Activated CD8-positive, alpha-beta T cell treated with anti-CD3 and anti-CD28 coated beads for 36 hours (primary cell): ENCODE measurements around the gene NFS1. TPM values are rescaled to one million over a fixed set of nuclear protein-coding genes. Genes with fewer than 3 reads are reported as not detected.
"Not testable (repeated sequence)": the region's sequence is repeated elsewhere in the genome, so short reads cannot be mapped to it uniquely, and the experiment has no call there.

Source experiments
- ATAC-seq: fragments of 200-7000 bp; cut with Tn5 transposase; one replicate; pipeline ENCODE4 v1.10.0; 2021; ENCODE audit warnings: mild to moderate bottlenecking, moderate library complexity
- CTCF ChIA-PET: fragments of 350-600 bp; sonication (Branson Sonifier 250); formaldehyde crosslinking; loops from one replicate; lab custom pipeline; 2021; ENCODE audit warnings: antibody characterized with exemption; lab: Charles Lee
- POLR2A ChIA-PET: fragments of 350-600 bp; sonication (Branson Sonifier 250); formaldehyde crosslinking; loops from one replicate; lab custom pipeline; 2021; ENCODE audit warnings: antibody characterized with exemption; lab: Charles Lee
- DNase-seq: peaks from one replicate; pipeline ENCODE4 v3.0.0-alpha.2; 2020
- H3K27ac Mint-ChIP-seq: one replicate; pipeline ENCODE4 v1.8.0; 2021; ENCODE audit warnings: mild to moderate bottlenecking, mixed read lengths
- H3K27me3 Mint-ChIP-seq: one replicate; pipeline ENCODE4 v1.8.0; 2021; ENCODE audit warnings: mixed read lengths
- H3K36me3 Mint-ChIP-seq: one replicate; pipeline ENCODE4 v1.8.0; 2021; ENCODE audit warnings: low read depth, mixed read lengths
- H3K4me1 Mint-ChIP-seq: one replicate; pipeline ENCODE4 v1.8.0; 2021; ENCODE audit warnings: low read depth, mixed read lengths
- H3K4me3 Mint-ChIP-seq: one replicate; pipeline ENCODE4 v1.8.0; 2021; ENCODE audit warnings: mild to moderate bottlenecking, moderate library complexity, mixed read lengths
- H3K9me3 Mint-ChIP-seq: one replicate; pipeline ENCODE4 v1.8.0; 2021; ENCODE audit warnings: mixed read lengths
- CTCF ChIP-seq: fragments of 200-600 bp; IDR thresholded peaks from one replicate; pipeline ENCODE4 v1.8.0; 2022; ENCODE audit warnings: antibody characterized with exemption, mild to moderate bottlenecking
- intact Hi-C: fragments of 100-400 bp; cut with micrococcal nuclease; formaldehyde crosslinking; loops from one replicate; pipeline ENCODE4 v1.10.0; 2022
- total RNA-seq, 2 experiments: library from RNA; stranded (reverse); gene quantifications; one replicate each; pipeline ENCODE4 v1.2.3, GENCODE V29; 2021

NFS1 gene
- total RNA-seq: 10 to 100 TPM; 39.7 to 40.8 TPM

GRCh38 chr20:35699127-35699956, at the start of gene NFS1, which contains the start of gene ROMO1:
TSS of gene NFS1 (minus strand) at chr20:35699352. CDS start at chr20:35699288, 64 bp downstream.
TSS of gene ROMO1 (plus strand) at chr20:35699405. CDS start at chr20:35699633, 228 bp downstream.
- TF ChIP-seq CTCF: no peak
- POLR2A ChIA-PET: interaction anchor here (0.7 to 35.7 kb wide), 7 partner anchors 9 to 209 kb away, joined by 3 to 1214 read pairs (median 5); partner anchors contain the start of genes CPNE1, RBM12, RBM39 and SPAG4
- Mint-ChIP-seq H3K4me3 (peak within 1 kb of the TSS; percentile 83), H3K27ac (peak within 1 kb of the TSS; percentile 97), H3K27me3 (no peaks in the 10 kb centered on the region), H3K9me3 (no peaks in the 10 kb centered on the region), H3K36me3 (peaks cover 57% of the 10 kb centered on the region), H3K4me1 (peaks cover 33% of the 10 kb centered on the region)
- DNase-seq (peak; percentile 93), ATAC-seq (peak; percentile 90)
- intact Hi-C loops: loop anchor here (5.0 kb wide), 1 partner anchor 33 kb away; no protein-coding TSS in a partner anchor
- CTCF ChIA-PET: interaction anchor here (0.8 to 1.6 kb wide), 5 partner anchors 8 to 254 kb away, joined by 3 to 5 read pairs (median 4); partner anchors contain the start of gene SCAND1

GRCh38 chr20:35744492-35744841, 45.3 kb upstream of the NFS1 start:
- intact Hi-C loops: loop anchor here (5.0 kb wide), 1 partner anchor 127 kb away; the partner anchor contains the start of gene SPAG4
- Mint-ChIP-seq H3K4me1 (peaks cover 24% of the 10 kb centered on the region), H3K4me3 (peak overlapping the region; percentile 92), H3K36me3 (peaks cover 30% of the 10 kb centered on the region), H3K27ac (peak overlapping the region; percentile 99)
- H3K9me3 Mint-ChIP-seq, ATAC-seq, DNase-seq, H3K27me3 Mint-ChIP-seq: not testable (repeated sequence)
- POLR2A ChIA-PET: interaction anchor here (0.6 to 36.9 kb wide), 6 partner anchors 10 to 209 kb away, joined by 3 to 1214 read pairs (median 6); partner anchors contain the start of genes NFS1, PHF20 and ROMO1
- CTCF ChIA-PET: interaction anchor here (0.9 to 1.5 kb wide), 4 partner anchors 10 to 203 kb away, joined by 3 to 5 read pairs (median 4); no protein-coding TSS in a partner anchor

GRCh38 chr20:35743693-35744491, 44.7 kb upstream of the NFS1 start:
- intact Hi-C loops: loop anchor here (2.0 to 5.0 kb wide), 2 partner anchors 25 to 127 kb away; partner anchors contain the start of gene SPAG4
- ChIA-PET POLR2A (interaction anchor here (0.6 to 36.9 kb wide), 11 partner anchors 9 to 245 kb away, joined by 3 to 1214 read pairs (median 8); partner anchors contain the start of genes CPNE1, NFS1, PHF20 and RBM12), CTCF (interaction anchor here (0.6 to 2.2 kb wide), 9 partner anchors 11 to 331 kb away, joined by 3 to 20 read pairs (median 4); partner anchors contain the start of genes PHF20 and SCAND1)
- Mint-ChIP-seq H3K27ac (peak overlapping the region; percentile 99), H3K4me1 (peaks cover 27% of the 10 kb centered on the region), H3K4me3 (peak overlapping the region; percentile 92), H3K36me3 (peaks cover 33% of the 10 kb centered on the region), H3K9me3 (no peaks in the 10 kb centered on the region), H3K27me3 (no peaks in the 10 kb centered on the region)
- ATAC-seq: no peak
- peak; percentile 47 for DNase-seq
- no peak for TF ChIP-seq CTCF

GRCh38 chr20:35742741-35743523, 43.8 kb upstream of the NFS1 start:
- H3K9me3 Mint-ChIP-seq: no peaks in the 10 kb centered on the region
- DNase-seq (no peak), ATAC-seq (no peak)
- peak overlapping the region; percentile 99 for H3K27ac Mint-ChIP-seq
- intact Hi-C loops: loop anchor here (2.0 to 5.0 kb wide), 2 partner anchors 26 to 126 kb away; partner anchors contain the start of gene SPAG4
- H3K4me1 Mint-ChIP-seq: peaks cover 36% of the 10 kb centered on the region
- H3K4me3 Mint-ChIP-seq: peak overlapping the region; percentile 92
- H3K36me3 Mint-ChIP-seq: peaks cover 43% of the 10 kb centered on the region
- H3K27me3 Mint-ChIP-seq: no peaks in the 10 kb centered on the region
- no peak for TF ChIP-seq CTCF
- POLR2A ChIA-PET: interaction anchor here (0.6 to 36.9 kb wide), 19 partner anchors 9 to 244 kb away, joined by 3 to 1214 read pairs (median 5); partner anchors contain the start of genes CPNE1, NFS1, PHF20 and RBM12
- CTCF ChIA-PET: interaction anchor here (1.0 to 2.2 kb wide), 6 partner anchors 13 to 212 kb away, joined by 3 to 20 read pairs (median 10); partner anchors contain the start of genes PHF20 and SCAND1
